Hypothalamus (tissue), 51 donors: ENCODE measurements around the gene PTK6.
"Not testable (repeated sequence)": the region's sequence is repeated elsewhere in the genome, so short reads cannot be mapped to it uniquely, and the experiment has no call there.

ENCODE experiments used
- DNase-seq, 51 donors: peaks; one replicate each; lab custom pipeline; 2025; lab: John Stamatoyannopoulos, UW

PTK6 gene

GRCh38 chr20:63517376-63518309 is 19.5 kb downstream of the PTK6 start:
- DNase-seq: no peak

GRCh38 chr20:63514520-63514919 is 22.7 kb downstream of the PTK6 start:
- not testable (repeated sequence) for DNase-seq

- DNase-seq: no peak
These were observed 24.0 kb downstream of the PTK6 start for GRCh38 chr20:63513207-63513606.

- no peak for DNase-seq
These were observed 28.1 kb downstream of the PTK6 start for GRCh38 chr20:63509088-63509564.

GRCh38 chr20:63508072-63508768 is 29.0 kb downstream of the PTK6 start:
- DNase-seq: no peak

- DNase-seq: no peak
These were observed 30.0 kb downstream of the PTK6 start for GRCh38 chr20:63507083-63507743.

- DNase-seq: no peak
These were observed 31.5 kb downstream of the PTK6 start for GRCh38 chr20:63505723-63506122.

GRCh38 chr20:63505281-63505680 is 31.9 kb downstream of the PTK6 start:
- DNase-seq: no peak

- no peak for DNase-seq
These were observed 32.5 kb downstream of the PTK6 start for GRCh38 chr20:63504642-63505041.

GRCh38 chr20:63503524-63503923 is 33.7 kb downstream of the PTK6 start:
- no peak for DNase-seq

GRCh38 chr20:63502671-63503172 is 34.5 kb downstream of the PTK6 start:
- peak in 1 of 51 donors; percentile 23 for DNase-seq

GRCh38 chr20:63501818-63502670 is 35.1 kb downstream of the PTK6 start:
- DNase-seq: peak in 23 of 51 donors; percentile 14 to 76 (median 51)

- DNase-seq: no peak
These were observed 36.0 kb downstream of the PTK6 start for GRCh38 chr20:63500902-63501817.

GRCh38 chr20:63500151-63500901 is 36.9 kb downstream of the PTK6 start:
- no peak for DNase-seq

- no peak for DNase-seq
These were observed 37.7 kb downstream of the PTK6 start for GRCh38 chr20:63499338-63499969.

- DNase-seq: peak in 17 of 51 donors; percentile 12 to 65 (median 46)
These were observed 38.2 kb downstream of the PTK6 start, which contains the start of gene EEF1A2 for GRCh38 chr20:63498960-63499337. EEF1A2 (minus strand) TSS chr20:63499083; CDS start chr20:63497763, 1,320 bp downstream.
